Stimulated activated CD8-positive, alpha-beta memory T cell treated with anti-CD3 and anti-CD28 coated beads, Interleukin-12 subunit alpha, Interleukin-12 subunit beta, amount 100 ng/mL, for 24 hours (primary cell): ENCODE results near the gene MANEA.
"Not testable (repeated sequence)": the region's sequence is repeated elsewhere in the genome, so short reads cannot be mapped to it uniquely, and the experiment has no call there.

ENCODE experiments used
- DNase-seq: peaks from one replicate; pipeline ENCODE4 v3.0.0-alpha.2; 2020; ENCODE audit errors: extremely low read depth

MANEA gene

GRCh38 chr6:95577304-95578105 lies at the start of gene MANEA:
Gene MANEA, plus strand, starts transcription at chr6:95577535. Its CDS starts 8,905 bp downstream, at chr6:95586440.
- peak; percentile 54 for DNase-seq

GRCh38 chr6:95529762-95530161 lies 47.6 kb upstream of the MANEA start:
- DNase-seq: no peak

- no peak for DNase-seq
Measured at GRCh38 chr6:95530176-95530819, 47.0 kb upstream of the MANEA start.

- DNase-seq: no peak
Measured at GRCh38 chr6:95543798-95544197, 33.5 kb upstream of the MANEA start.

GRCh38 chr6:95544517-95545225 lies 32.7 kb upstream of the MANEA start:
- DNase-seq: no peak

GRCh38 chr6:95545226-95545625 lies 32.1 kb upstream of the MANEA start:
- no peak for DNase-seq

- DNase-seq: no peak
Measured at GRCh38 chr6:95545686-95546085, 31.6 kb upstream of the MANEA start.

GRCh38 chr6:95546148-95546547 lies 31.2 kb upstream of the MANEA start:
- no peak for DNase-seq

- DNase-seq: no peak
Measured at GRCh38 chr6:95547043-95547442, 30.3 kb upstream of the MANEA start.

GRCh38 chr6:95548188-95548786 lies 29.0 kb upstream of the MANEA start:
- DNase-seq: no peak

GRCh38 chr6:95551678-95552324 lies 25.5 kb upstream of the MANEA start:
- no peak for DNase-seq

- no peak for DNase-seq
Measured at GRCh38 chr6:95553880-95554279, 23.5 kb upstream of the MANEA start.

GRCh38 chr6:95560956-95561355 lies 16.4 kb upstream of the MANEA start:
- DNase-seq: not testable (repeated sequence)

- no peak for DNase-seq
Measured at GRCh38 chr6:95569560-95569959, 7.8 kb upstream of the MANEA start.

GRCh38 chr6:95572098-95572497 lies 5.2 kb upstream of the MANEA start:
- no peak for DNase-seq

- no peak for DNase-seq
Measured at GRCh38 chr6:95574811-95575210, 2.5 kb upstream of the MANEA start.

GRCh38 chr6:95576218-95576997 lies 927 bp upstream of the MANEA start:
- DNase-seq: no peak

GRCh38 chr6:95576998-95577303 lies 384 bp upstream of the MANEA start:
- DNase-seq: no peak

GRCh38 chr6:95578106-95578410 lies 723 bp downstream of the MANEA start:
- DNase-seq: no peak

GRCh38 chr6:95581073-95581472 lies 3.7 kb downstream of the MANEA start:
- no peak for DNase-seq

- DNase-seq: not testable (repeated sequence)
Measured at GRCh38 chr6:95584226-95584625, 6.9 kb downstream of the MANEA start.
